Neuronal stem cell (in vitro differentiated cells): ENCODE data around the gene XRCC5.

ENCODE experiments used
- DNase-seq: peaks from one replicate; pipeline ENCODE4 v3.0.0-alpha.2; 2013; ENCODE audit warnings: low spot score
- H2AFZ ChIP-seq: one replicate; pipeline ENCODE4 v1.6.1; 2013; ENCODE audit warnings: mild to moderate bottlenecking, low read length, inconsistent platforms
- H2AK5ac ChIP-seq: 2 replicates; pipeline ENCODE4 v1.6.1; 2013; ENCODE audit warnings: low read depth, mild to moderate bottlenecking, inconsistent platforms, low read length, moderate library complexity, mixed read lengths
- H2BK120ac ChIP-seq: 2 replicates; pipeline ENCODE4 v1.6.1; 2013; ENCODE audit warnings: low read depth, mild to moderate bottlenecking, inconsistent platforms, low read length, moderate library complexity, mixed read lengths
- H2BK12ac ChIP-seq: one replicate; pipeline ENCODE4 v1.6.1; 2013; ENCODE audit warnings: low read length, inconsistent platforms
- H2BK15ac ChIP-seq: 2 replicates; pipeline ENCODE4 v1.6.1; 2013; ENCODE audit warnings: mild to moderate bottlenecking, low read length, inconsistent platforms, mixed read lengths
- H2BK5ac ChIP-seq: one replicate; pipeline ENCODE4 v1.6.1; 2013; ENCODE audit warnings: inconsistent platforms, mild to moderate bottlenecking, low read length, moderate library complexity
- H3K14ac ChIP-seq: one replicate; pipeline ENCODE4 v1.6.1; 2013; ENCODE audit warnings: low read length, inconsistent platforms
- H3K18ac ChIP-seq: 2 replicates; pipeline ENCODE4 v1.6.1; 2013; ENCODE audit warnings: low read length, inconsistent platforms
- H3K23ac ChIP-seq: 2 replicates; pipeline ENCODE4 v1.6.1; 2013; ENCODE audit warnings: low read depth, mild to moderate bottlenecking, mixed read lengths, low read length, inconsistent platforms; ENCODE audit not compliant: poor library complexity
- H3K27ac ChIP-seq: replicated peaks from 3 replicates; pipeline ENCODE4 v1.5.1; 2013; ENCODE audit warnings: low read length, inconsistent platforms
- H3K27me3 ChIP-seq, 3 experiments: 2 replicates each; pipeline ENCODE4 v1.6.1; 2013; ENCODE audit warnings: low read length in 3 of 3, mild to moderate bottlenecking in 2 of 3, inconsistent platforms in 1 of 3, low read depth in 1 of 3, mixed read lengths in 1 of 3, moderate library complexity in 1 of 3; ENCODE audit not compliant: control insufficient read depth in 3 of 3, insufficient read depth in 3 of 3
- H3K36me3 ChIP-seq, 2 donors: replicated peaks in 1 of 2; 2 replicates each; pipeline ENCODE4 v1.6.1; 2013; ENCODE audit warnings: low read length in 2 of 2; ENCODE audit not compliant: control insufficient read depth in 2 of 2, insufficient read depth in 2 of 2
- H3K4ac ChIP-seq: 2 replicates; pipeline ENCODE4 v1.6.1; 2013; ENCODE audit warnings: inconsistent platforms, mild to moderate bottlenecking, low read length, moderate library complexity
- H3K4me1 ChIP-seq, 2 donors: 1 replicate in 1 of 2; 2 replicates in 1 of 2; pipeline ENCODE4 v1.6.1; 2013; ENCODE audit warnings: low read length in 2 of 2, low read depth in 1 of 2; ENCODE audit not compliant: control insufficient read depth in 2 of 2, insufficient read depth in 1 of 2
- H3K4me2 ChIP-seq: one replicate; pipeline ENCODE4 v1.6.1; 2013; ENCODE audit warnings: mild to moderate bottlenecking, low read length, inconsistent platforms; ENCODE audit not compliant: insufficient read depth, poor library complexity, severe bottlenecking
- H3K4me3 ChIP-seq, 2 donors: 2 replicates each; pipeline ENCODE4 v1.5.1; 2013; ENCODE audit warnings: low read length in 2 of 2, mild to moderate bottlenecking in 2 of 2, inconsistent platforms in 1 of 2, moderate library complexity in 1 of 2
- H3K79me1 ChIP-seq: one replicate; pipeline ENCODE4 v1.6.1; 2013; ENCODE audit warnings: low read depth, mild to moderate bottlenecking, inconsistent platforms, low read length, moderate library complexity
- H3K9ac ChIP-seq: one replicate; pipeline ENCODE4 v1.6.1; 2013; ENCODE audit warnings: mild to moderate bottlenecking, low read depth, low read length, inconsistent platforms; ENCODE audit not compliant: poor library complexity
- H3K9me3 ChIP-seq, 2 donors: replicated peaks in 1 of 2; 2 replicates each; pipeline versions ENCODE3 to v1.6.1; 2013; ENCODE audit warnings: low read length in 2 of 2, mild to moderate bottlenecking in 2 of 2, inconsistent platforms in 1 of 2, low read depth in 1 of 2, mixed read lengths in 1 of 2, moderate library complexity in 1 of 2; ENCODE audit not compliant: control insufficient read depth in 2 of 2, insufficient read depth in 1 of 2
- H4K8ac ChIP-seq: one replicate; pipeline ENCODE4 v1.6.1; 2013; ENCODE audit warnings: low read depth, mild to moderate bottlenecking, inconsistent platforms, low read length, moderate library complexity
- H4K91ac ChIP-seq: one replicate; pipeline ENCODE4 v1.6.1; 2013; ENCODE audit warnings: low read length, low read depth, mild to moderate bottlenecking, inconsistent platforms; ENCODE audit not compliant: poor library complexity
- WGBS, 2 donors: extraction: QIAGEN DNeasy Blood & Tissue Kit; methylation state at CpG; one replicate each; pipeline ENCODE4 v1.1.7; 2013; ENCODE audit warnings: missing lambda C conversion rate in 2 of 2, mixed read lengths in 1 of 2; ENCODE audit not compliant: insufficient read length in 2 of 2, insufficient replicate concordance in 1 of 2; ENCODE audit errors: extremely low coverage in 2 of 2; 5-methylcytosine and 5-hydroxymethylcytosine counted together

Gene XRCC5

DNA sequence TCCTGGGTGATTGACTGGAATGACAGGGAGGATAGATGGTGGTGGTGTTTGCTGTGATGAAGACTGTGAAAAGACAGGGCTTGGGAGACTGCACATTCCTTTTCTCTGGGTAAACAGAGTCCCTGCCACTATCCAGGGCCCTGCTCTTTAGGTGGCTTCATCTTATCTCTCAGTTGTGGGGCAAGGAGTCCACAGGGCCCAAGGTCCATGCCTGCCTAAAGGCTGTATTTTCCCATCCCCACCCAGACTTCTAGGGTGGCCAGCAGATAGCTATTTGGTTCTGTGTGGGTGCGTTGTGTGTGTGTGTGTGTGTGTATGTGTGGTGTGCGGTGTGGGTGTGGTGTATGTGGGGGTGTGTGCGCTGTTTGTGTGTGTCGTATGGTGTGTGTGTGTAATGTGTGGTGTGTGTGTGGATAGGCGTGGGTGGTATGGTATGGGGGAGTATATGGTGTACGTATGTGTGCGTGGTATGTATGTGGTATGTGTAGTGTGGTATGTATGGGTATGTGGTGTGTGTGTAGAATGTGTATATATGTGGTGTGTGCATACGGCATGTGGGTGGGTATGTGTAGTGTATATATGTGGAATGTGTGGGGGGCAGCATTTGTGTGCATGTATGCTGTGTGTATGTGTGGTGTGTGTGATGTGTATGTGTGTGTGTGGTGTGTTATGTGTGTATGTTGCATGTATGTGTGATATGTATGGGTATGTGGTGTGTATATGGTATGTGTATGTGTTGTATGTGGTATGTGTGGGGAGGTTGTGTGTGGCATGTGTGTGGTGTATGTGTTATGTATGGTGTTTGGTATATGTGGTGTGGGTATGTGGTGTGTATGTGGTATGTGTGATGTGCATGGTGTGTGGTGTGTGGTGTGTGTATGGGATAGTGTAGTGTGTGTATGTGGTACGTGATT lies 10.5 kb upstream of the XRCC5 start:
- Histone ChIP-seq H3K27ac (no peak overlapping the region), H3K27me3 (peaks cover 0 to 5% (median 0%) of the 10 kb centered on the region in 3 experiments), H3K23ac (peak overlapping the region; percentile 38)

DNA sequence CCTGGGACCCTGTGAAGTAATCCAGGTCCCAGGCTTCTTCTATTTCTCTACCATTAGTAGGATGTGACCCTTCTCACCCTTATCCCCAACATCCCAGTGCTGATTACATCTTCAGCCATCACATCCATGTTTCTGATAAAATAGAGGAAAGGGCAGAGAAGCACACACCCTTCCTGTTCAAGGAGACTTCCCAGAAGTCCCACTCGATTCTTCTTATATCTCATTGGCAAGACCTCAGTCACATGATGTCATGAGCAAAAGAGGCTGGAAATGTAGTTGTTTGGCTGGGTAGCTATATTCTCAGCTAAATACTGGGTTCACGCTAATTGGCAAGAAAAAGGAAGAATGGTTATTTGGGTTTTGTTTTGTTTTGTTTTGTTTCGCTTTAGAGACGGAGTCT lies 8.0 kb upstream of the XRCC5 start:
- Histone ChIP-seq H3K27me3 (peaks cover 0 to 5% (median 0%) of the 10 kb centered on the region in 3 experiments), H3K14ac (no peak overlapping the region), H3K4me2 (no peak overlapping the region), H2AFZ (no peak overlapping the region), H3K9ac (no peak overlapping the region), H3K79me1 (peaks cover 8% of the 10 kb centered on the region), H3K18ac (no peak overlapping the region), H4K91ac (no peak overlapping the region), H3K4ac (no peak overlapping the region), H3K23ac (no peak overlapping the region), H2BK12ac (no peak overlapping the region), H3K9me3 (peaks cover 0 to 6% of the 10 kb centered on the region in 2 donors), H2BK120ac (no peak overlapping the region), H4K8ac (no peak overlapping the region), H3K27ac (no peak overlapping the region), H2BK5ac (no peak overlapping the region), H3K4me1 (peaks cover 4 to 10% of the 10 kb centered on the region in 2 donors), H2AK5ac (no peak overlapping the region), H3K4me3 (no peak overlapping the region), H2BK15ac (no peak overlapping the region), H3K36me3 (peaks cover 39 to 63% of the 10 kb centered on the region in 2 donors)
- no CpG with 5 or more reads among the region's 4 CpGs for WGBS, 2 donors
- no peak for DNase-seq

More for the DNA sequence above, 10.5 kb upstream of the XRCC5 start:
- H3K4me2 ChIP-seq = no peak overlapping the region
- no peak overlapping the region for H3K4ac ChIP-seq
- peak overlapping the region; percentile 26 for H2BK12ac ChIP-seq
- 100% methylated on average over 6 to 8 of the region's 9 CpGs for WGBS, 2 donors
- no peak overlapping the region for H2BK120ac ChIP-seq
- peak overlapping the region in 1 of 2 donors; percentile 74 for H3K4me3 ChIP-seq
- peaks cover 8% of the 10 kb centered on the region for H3K79me1 ChIP-seq
- no peak for DNase-seq
- H2BK15ac ChIP-seq = no peak overlapping the region
- H2BK5ac ChIP-seq = no peak overlapping the region
- H3K9ac ChIP-seq = no peak overlapping the region
- H3K36me3 ChIP-seq = peaks cover 46 to 69% of the 10 kb centered on the region in 2 donors
- H2AK5ac ChIP-seq = no peak overlapping the region
- H4K91ac ChIP-seq = peak overlapping the region; percentile 6
- no peak overlapping the region for H2AFZ ChIP-seq
- no peak overlapping the region for H3K18ac ChIP-seq
- no peak overlapping the region for H3K14ac ChIP-seq
- no peaks in the 10 kb centered on the region for H3K4me1 ChIP-seq
- H4K8ac ChIP-seq = no peak overlapping the region
- H3K9me3 ChIP-seq = peaks cover 0 to 6% of the 10 kb centered on the region in 2 donors

DNA sequence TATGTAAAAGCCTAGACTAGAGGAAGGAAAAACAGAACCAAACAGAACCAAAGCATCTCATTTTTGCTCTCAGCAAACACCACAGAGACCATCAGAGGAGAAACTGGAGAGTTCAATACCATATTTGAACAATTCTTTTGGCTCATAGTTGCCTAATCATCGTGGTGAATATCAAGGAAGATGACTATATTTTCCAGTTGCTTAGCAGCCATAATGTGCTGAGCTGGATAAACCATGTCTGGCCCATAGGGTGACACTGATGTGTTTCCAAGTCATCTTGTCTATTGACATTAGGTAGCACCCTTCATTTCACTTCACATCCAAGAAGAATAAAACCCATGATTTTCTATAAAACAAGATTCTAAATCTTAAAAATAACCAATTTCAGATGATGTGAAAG lies 5.9 kb upstream of the XRCC5 start:
- no peak overlapping the region for H3K4me2 ChIP-seq
- H3K23ac ChIP-seq = no peak overlapping the region
- no peak overlapping the region for H2AK5ac ChIP-seq
- DNase-seq = no peak
- H3K4me3 ChIP-seq = no peak overlapping the region
- peaks cover 33 to 42% of the 10 kb centered on the region in 2 donors for H3K36me3 ChIP-seq
- no CpG with 5 or more reads among the region's 1 CpG for WGBS, 2 donors
- H2BK12ac ChIP-seq = no peak overlapping the region
- no peak overlapping the region for H2BK120ac ChIP-seq
- peaks cover 7 to 13% of the 10 kb centered on the region in 2 donors for H3K4me1 ChIP-seq
- no peak overlapping the region for H4K91ac ChIP-seq
- no peak overlapping the region for H3K14ac ChIP-seq
- no peak overlapping the region for H3K18ac ChIP-seq
- peaks cover 6% of the 10 kb centered on the region for H3K79me1 ChIP-seq
- H2AFZ ChIP-seq = no peak overlapping the region
- H3K27me3 ChIP-seq = peaks cover 0 to 5% (median 0%) of the 10 kb centered on the region in 3 experiments
- H2BK5ac ChIP-seq = no peak overlapping the region
- no peak overlapping the region for H3K4ac ChIP-seq
- no peak overlapping the region for H4K8ac ChIP-seq
- no peak overlapping the region for H3K9ac ChIP-seq
- H3K9me3 ChIP-seq = peaks cover 0 to 6% of the 10 kb centered on the region in 2 donors
- H2BK15ac ChIP-seq = no peak overlapping the region
- H3K27ac ChIP-seq = no peak overlapping the region

DNA sequence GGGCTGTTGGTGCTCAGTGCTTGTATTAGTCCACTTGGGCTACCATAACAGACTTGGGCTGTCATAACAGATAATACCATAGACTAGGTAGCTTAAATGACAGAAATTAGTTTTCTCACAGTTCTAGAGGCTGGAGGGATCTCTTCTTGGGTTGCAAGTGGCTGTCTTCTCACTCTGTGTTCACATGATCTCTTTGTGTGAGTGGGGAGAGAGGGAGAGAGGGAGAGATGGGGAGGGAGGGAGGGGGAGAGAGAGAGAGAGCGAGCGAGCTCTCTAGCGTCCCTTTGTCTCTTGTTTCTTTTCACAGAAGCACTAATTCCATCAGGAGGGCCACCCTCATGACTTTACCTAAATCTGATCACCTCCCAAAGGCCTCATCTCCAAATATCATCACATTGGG lies 4.5 kb upstream of the XRCC5 start:
- H3K79me1 ChIP-seq = no peaks in the 10 kb centered on the region
- H3K27me3 ChIP-seq = no peaks in the 10 kb centered on the region
- H3K4ac ChIP-seq = no peak overlapping the region
- no peak overlapping the region for H3K4me3 ChIP-seq
- no peak overlapping the region for H2AK5ac ChIP-seq
- no peak overlapping the region for H3K23ac ChIP-seq
- no peak overlapping the region for H4K8ac ChIP-seq
- H3K4me1 ChIP-seq = peaks cover 10 to 17% of the 10 kb centered on the region in 2 donors
- H3K18ac ChIP-seq = no peak overlapping the region
- H2BK15ac ChIP-seq = no peak overlapping the region
- H3K36me3 ChIP-seq = peaks cover 18 to 27% of the 10 kb centered on the region in 2 donors
- no peaks in the 10 kb centered on the region for H3K9me3 ChIP-seq
- H4K91ac ChIP-seq = no peak overlapping the region
- H2AFZ ChIP-seq = peak overlapping the region; percentile 30
- H2BK12ac ChIP-seq = no peak overlapping the region
- H2BK120ac ChIP-seq = no peak overlapping the region
- DNase-seq = no peak
- peak overlapping the region; percentile 71 for H3K27ac ChIP-seq
- WGBS, 2 donors = no CpG with 5 or more reads among the region's 3 CpGs
- no peak overlapping the region for H2BK5ac ChIP-seq
- H3K4me2 ChIP-seq = no peak overlapping the region
- no peak overlapping the region for H3K14ac ChIP-seq
- no peak overlapping the region for H3K9ac ChIP-seq
